GM12878 (cell line): ENCODE results near the gene SYNGR3. TPM values are rescaled to one million over a fixed set of nuclear protein-coding genes. Genes with fewer than 3 reads are reported as not detected.
A peak's percentile ranks its signal among the peaks of the same experiment; 100 is the strongest.

Experiments used
- BACH1 ChIP-seq: fragments of 450-650 bp; IDR thresholded peaks from 2 replicates; pipeline ENCODE4 v1.6.1; 2017; ENCODE audit warnings: mild to moderate bottlenecking, borderline replicate concordance
- CEBPZ ChIP-seq: fragments of 150-350 bp; IDR thresholded peaks from 2 replicates; pipeline ENCODE4 v1.6.1; 2016; ENCODE audit warnings: low read depth, low read length
- IKZF1 ChIP-seq: fragments of 450-650 bp; conservative IDR thresholded peaks from 2 replicates; pipeline ENCODE4 v1.6.1; 2017; ENCODE audit warnings: antibody characterized with exemption, mild to moderate bottlenecking
- JUND ChIP-seq: IDR thresholded peaks from 2 replicates; pipeline ENCODE4 v1.6.1; 2012; ENCODE audit warnings: low read depth, mild to moderate bottlenecking, low read length, improper control_type of control experiment, moderate library complexity
- MXI1 ChIP-seq: fragments of 150-350 bp; IDR thresholded peaks from 2 replicates; pipeline ENCODE4 v1.6.1; 2011; ENCODE audit warnings: low read depth, mild to moderate bottlenecking, inconsistent platforms, low read length, improper control_type of control experiment
- NKRF ChIP-seq: fragments of 450-650 bp; conservative IDR thresholded peaks from 2 replicates; pipeline ENCODE4 v1.6.1; 2017; ENCODE audit warnings: mild to moderate bottlenecking, moderate library complexity
- NRF1 ChIP-seq: conservative IDR thresholded peaks from 2 replicates; pipeline ENCODE4 v1.6.1; 2011; ENCODE audit warnings: mild to moderate bottlenecking, low read depth, low read length, improper control_type of control experiment
- RAD21 ChIP-seq: IDR thresholded peaks from 2 replicates; pipeline ENCODE4 v1.6.1; 2011; ENCODE audit warnings: mild to moderate bottlenecking, low read depth, low read length, moderate library complexity; ENCODE audit not compliant: insufficient read depth
- SMC3 ChIP-seq: IDR thresholded peaks from 2 replicates; pipeline ENCODE4 v1.6.1; 2011; ENCODE audit warnings: low read length, improper control_type of control experiment, borderline replicate concordance
- SUZ12 ChIP-seq: fragments of 200-600 bp; sonication (generic); IDR thresholded peaks from one replicate; pipeline ENCODE4 v1.6.1; 2018; ENCODE audit warnings: antibody characterized with exemption, mild to moderate bottlenecking; ENCODE audit not compliant: unreplicated experiment
- ZBTB40 ChIP-seq: fragments of 450-650 bp; IDR thresholded peaks from 2 replicates; pipeline ENCODE4 v1.6.1; 2016; ENCODE audit warnings: mild to moderate bottlenecking, moderate library complexity, borderline replicate concordance
- ZNF384 ChIP-seq: IDR thresholded peaks from 2 replicates; pipeline ENCODE4 v1.6.1; 2012; ENCODE audit warnings: low read depth, mild to moderate bottlenecking, low read length, improper control_type of control experiment, borderline replicate concordance
- ZNF687 ChIP-seq: fragments of 450-650 bp; IDR thresholded peaks from 2 replicates; pipeline ENCODE4 v1.6.1; 2017; ENCODE audit warnings: mild to moderate bottlenecking, moderate library complexity
- polyA plus RNA-seq, 11 experiments: library from polyadenylated mRNA; depleted of rRNA in 4 of 11; unstranded in 6 of 11; stranded (reverse) in 5 of 11; fragments of >200 nt; fragmentation: Nextera tagmentation in 4 of 11; fragmentation: Illumina TruSeq in 1 of 11; extraction: Ambion mirVana in 4 of 11; extraction: Trizol in 1 of 11; gene quantifications; 1 replicate in 1 of 11; 2 replicates in 10 of 11; pipeline versions ENCODE4 v1.2.1 to v1.2.3, GENCODE V29; 2011 to 2016; ENCODE audit warnings: inconsistent platforms in 2 of 11, missing spikeins in 2 of 11, low read depth in 1 of 11
- total RNA-seq, 4 experiments: library from RNA; depleted of rRNA in 3 of 4; stranded (reverse); fragments of >200 nt in 3 of 4; fragmentation: Illumina TruSeq in 1 of 4; extraction: Trizol in 1 of 4; gene quantifications; 2 replicates each; pipeline versions ENCODE4 v1.2.1 to v1.2.3, GENCODE V29; 2013 to 2021

SYNGR3 gene
- total and polyA plus RNA-seq, 10 of the 15 experiments (the other 5 are each of a cell fraction or from before 2014, with no cell fraction given): 1.2 to 18.1 (median 6.6) TPM

GRCh38 chr16:1964506-1965395, 25.0 kb upstream of the SYNGR3 start, which contains the start of gene RPS2 (continued):
- TF ChIP-seq CEBPZ (no peak), SUZ12 (no peak), ZNF687 (peak; percentile 96), IKZF1 (peak; percentile 82), BACH1 (peak; percentile 77), SMC3 (no peak), ZBTB40 (peak; percentile 69; the same call in 1 of the 2 replicates), NKRF (peak; percentile 89), ZNF384 (no peak), NRF1 (no peak), JUND (no peak), MXI1 (peak; percentile 94), RAD21 (no peak)
